Amniotic epithelial cell (primary cell): ENCODE data around the gene IL37.
A peak's percentile ranks its signal among the peaks of the same experiment; 100 is the strongest.

Experiments used
- DNase-seq: peaks from one replicate; pipeline ENCODE4 v3.0.0-alpha.2; 2010; ENCODE audit warnings: low read depth

The IL37 gene, protein sequence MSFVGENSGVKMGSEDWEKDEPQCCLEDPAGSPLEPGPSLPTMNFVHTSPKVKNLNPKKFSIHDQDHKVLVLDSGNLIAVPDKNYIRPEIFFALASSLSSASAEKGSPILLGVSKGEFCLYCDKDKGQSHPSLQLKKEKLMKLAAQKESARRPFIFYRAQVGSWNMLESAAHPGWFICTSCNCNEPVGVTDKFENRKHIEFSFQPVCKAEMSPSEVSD

DNA sequence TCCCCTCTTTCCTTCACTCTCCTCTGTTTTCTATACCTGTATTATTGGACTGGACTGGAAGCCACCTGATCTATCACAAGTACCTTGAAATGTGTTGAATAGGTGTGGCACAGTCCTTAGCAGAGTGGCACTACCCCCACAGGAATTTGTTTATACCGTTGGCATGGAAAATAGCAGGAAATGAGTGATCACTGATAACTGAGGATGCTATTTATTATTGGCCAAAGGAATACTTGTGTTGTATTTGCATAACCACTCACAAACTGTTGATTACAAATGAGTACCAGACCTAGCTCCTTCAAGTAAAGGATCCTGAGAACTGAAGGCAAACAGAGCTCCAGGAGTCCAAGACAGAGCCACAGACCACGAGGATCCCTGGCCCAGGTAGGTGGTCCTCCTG, at the start of gene IL37:
Gene IL37 (plus strand): TSS at position 301 of the 400 bp plus-strand sequence. CDS start 1,848 bp downstream, outside the sequence.
- DNase-seq: no peak

DNA sequence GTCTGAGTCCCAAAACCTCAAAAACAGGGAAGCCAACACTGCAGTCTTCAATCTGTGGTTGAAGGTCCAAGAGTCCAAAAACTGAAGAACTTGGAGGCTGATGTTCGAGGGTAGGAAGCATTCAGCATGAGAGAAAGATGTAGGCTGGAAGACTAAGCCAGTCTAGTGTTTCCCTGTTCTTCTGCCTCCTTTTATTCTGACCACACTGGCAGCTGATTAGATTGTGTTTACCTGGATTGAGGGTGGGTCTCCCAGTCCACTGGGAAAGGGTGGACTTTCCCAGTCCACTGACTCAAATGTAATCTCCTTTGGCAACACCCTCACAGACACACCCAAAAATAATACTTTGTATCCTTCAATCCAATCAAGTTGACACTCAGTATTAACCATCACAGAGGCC, 46.9 kb upstream of the IL37 start:
- no peak for DNase-seq

DNA sequence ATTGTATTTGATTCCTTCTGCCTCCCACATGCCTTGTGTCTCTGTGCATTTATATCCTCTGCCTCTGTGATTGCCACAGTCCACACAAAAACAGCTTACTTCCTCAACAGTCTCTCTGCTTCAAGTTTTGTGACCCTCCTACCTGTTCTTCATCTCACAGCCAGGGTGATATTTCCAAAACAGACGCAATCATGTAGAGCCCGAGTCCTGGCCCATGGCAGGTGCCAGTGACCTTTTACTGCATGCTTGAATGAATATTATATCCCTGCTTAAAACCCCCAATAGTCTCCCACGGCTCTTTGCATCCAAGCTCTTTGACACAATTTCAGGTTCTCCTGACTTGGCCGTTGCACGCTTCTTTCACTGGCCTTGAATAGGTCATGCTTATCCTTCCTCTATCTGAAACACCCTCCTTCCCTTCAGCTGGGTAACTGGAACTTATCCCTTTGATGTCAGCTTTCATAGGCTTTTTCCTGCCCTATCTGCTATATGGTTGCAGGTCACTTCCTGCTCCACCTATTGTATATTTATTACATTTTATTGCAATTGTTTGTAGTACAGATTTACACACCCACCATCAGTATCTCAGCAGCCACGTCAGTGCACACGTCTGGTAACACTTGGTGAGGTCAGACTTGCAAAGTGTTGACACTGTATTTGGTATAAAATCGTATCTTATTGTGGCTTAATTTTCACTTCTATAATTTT, 44.7 kb upstream of the IL37 start:
- no peak for DNase-seq

DNA sequence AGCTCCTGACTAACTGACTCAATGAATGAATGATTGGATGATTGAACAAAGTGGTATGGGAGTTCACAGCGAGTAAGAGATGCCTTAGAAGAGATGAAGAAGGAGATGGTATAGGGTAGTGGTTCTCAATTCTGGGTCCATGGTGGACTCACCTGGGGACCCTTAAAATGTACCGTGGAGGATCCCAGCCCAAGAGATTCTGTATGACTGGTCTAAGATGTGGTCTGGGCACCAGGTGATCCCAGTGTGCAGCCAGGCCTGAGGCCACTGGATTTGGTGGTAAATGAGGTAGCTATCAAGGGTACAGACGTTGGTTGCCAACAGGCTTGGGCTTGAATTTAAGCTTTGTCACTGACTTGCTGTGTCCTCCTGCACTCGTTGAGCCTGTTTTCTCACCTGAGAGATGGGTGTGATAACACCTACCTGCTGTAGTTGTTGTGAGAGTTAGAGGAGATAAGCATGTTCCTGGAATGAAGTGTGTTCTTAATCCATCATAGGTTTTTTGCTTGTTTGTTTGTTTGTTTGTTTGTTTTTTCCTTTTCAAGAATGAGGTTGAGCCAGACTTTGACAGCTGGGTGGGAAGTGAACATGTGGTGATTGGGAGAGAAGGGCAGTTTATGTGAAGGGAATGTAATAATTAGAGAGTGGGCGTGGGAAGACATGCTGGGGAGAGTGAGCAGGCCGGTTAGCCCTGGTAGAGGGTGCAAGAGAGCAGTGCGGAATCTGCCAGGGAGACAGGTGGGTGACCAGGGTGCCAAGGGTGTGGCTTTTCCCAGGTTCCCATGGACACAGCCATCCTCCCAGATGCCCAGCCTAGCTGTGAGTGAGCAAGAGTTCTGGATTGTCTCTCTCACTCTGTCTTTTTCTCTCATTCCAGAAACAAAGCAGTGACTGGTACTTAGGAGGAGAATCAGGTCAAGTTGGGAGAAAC, 43.0 kb upstream of the IL37 start:
- DNase-seq: no peak

DNA sequence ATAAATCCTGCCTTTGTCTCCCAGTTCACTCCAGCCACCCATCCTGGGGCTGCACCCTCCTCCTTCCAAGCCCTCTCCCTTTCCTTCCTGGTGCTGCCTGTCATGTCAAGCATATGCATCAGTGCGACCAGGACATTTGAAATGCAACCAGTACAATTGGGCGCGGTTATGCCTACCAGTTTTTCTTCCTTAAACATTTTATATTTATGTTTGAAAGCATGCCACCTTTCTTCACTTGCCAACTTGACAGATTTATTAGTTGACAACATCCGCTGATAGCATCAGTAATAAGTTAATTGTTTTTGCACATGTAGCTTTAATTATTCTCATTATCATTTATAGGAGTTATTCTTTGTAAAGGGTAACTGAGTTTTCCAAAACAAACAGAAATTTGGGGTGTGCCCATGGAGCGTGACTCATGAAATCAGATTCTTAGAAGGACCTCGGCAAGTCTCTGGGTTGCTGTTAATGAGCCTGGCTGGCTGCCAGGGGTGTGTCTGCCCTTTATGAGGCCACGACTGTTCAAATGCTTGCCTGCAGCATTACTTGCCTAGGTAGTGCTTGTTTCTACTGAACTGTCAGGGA, 41.6 kb upstream of the IL37 start:
- peak; percentile 20 for DNase-seq

DNA sequence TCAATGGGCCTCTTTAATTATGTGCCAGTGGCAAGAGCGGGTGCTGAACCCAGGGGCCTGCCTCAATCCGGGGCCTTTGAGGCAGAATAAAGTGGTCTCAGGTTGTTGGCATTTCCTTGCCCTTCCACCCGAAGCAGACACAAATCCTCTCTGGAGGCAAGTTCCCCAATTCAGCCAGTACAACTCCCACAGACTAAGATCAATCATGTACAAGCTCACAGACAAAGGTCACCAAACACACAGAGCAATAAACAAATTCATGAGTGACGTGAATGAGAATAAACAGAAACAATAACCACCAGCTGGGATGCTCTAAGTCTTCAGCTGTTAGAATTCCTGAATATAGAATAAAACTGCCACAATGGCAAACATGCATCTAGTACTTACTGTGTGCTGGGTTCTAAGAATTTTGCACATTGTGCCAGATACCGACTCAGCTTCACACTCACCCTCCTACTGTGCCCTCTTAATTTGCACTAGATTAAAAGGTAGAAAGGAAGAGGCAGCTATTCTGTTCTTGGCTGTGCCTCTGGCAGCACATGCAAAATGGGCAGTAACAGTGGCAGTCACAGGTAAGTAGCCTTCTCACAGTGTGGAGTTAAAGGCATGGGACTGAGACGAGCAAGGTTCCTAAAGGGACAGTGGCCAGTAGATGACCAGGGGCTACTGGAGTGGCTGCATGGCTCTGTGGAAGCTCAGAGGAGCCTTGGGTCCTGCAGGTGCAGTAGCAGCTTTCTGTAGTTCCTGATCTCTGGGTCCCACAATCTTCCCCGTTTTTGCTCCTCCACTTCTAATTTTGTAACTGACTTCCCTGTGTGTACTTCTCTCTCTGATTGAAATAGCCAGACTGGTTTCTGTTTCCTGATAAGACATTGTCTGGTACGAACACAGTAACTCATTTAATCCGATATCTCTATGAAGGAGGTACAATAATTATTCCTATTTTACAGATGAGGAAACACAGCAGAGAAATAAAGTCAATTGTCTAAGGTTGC, 39.8 kb upstream of the IL37 start:
- no peak for DNase-seq

DNA sequence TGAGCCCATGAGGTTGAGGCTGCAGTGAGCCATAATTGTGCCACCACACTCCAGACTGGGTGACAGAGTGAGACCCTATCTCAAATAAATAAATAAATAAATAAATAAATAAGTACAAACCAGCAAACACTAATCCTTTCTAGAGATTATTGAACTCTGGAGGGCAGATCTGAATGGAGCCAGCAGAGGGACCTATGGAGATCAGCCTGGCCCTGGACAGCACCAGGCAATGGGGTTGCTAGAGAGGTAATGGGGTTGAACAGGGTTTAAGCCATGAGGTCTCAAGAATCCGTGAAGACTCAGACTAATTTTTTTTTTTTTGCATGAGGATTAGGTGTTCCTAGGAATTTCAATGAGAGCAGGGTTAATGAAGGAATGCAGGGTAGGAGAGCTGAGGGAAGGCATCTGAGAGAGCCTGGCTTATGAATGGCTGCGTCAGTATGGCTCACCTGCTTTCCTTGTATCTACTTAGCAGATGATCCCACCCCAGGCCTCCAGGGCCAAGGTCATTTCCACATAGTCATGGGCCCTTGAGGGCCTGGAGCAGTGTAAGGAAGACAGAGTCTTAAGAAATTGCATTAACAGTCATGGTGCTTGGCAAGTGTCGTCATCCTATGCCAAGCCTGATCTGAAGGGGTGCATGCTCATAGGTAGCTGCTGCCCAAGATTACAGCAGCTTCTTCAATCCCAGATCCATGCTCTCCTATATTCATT, 34.6 kb upstream of the IL37 start:
- peak; percentile 3 for DNase-seq

DNA sequence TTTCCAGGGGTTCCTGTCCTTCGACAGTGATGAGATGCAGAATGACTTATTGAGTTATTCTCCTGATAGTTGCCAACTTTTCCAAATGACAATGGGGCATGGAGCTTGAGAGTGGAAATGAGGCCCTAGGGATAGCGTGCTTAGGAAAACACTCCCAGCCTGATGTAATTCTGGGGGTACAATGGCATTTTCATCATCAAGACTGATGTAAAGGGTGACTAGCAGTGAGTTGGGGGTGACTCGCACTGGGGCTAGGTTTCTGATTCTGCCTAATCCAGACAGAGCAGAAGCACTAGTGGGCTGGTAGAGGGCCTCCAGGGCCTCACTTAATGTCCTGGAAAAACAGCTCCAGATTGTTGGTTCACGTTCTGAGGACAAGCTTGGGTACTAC, 34.0 kb upstream of the IL37 start:
- DNase-seq: no peak

DNA sequence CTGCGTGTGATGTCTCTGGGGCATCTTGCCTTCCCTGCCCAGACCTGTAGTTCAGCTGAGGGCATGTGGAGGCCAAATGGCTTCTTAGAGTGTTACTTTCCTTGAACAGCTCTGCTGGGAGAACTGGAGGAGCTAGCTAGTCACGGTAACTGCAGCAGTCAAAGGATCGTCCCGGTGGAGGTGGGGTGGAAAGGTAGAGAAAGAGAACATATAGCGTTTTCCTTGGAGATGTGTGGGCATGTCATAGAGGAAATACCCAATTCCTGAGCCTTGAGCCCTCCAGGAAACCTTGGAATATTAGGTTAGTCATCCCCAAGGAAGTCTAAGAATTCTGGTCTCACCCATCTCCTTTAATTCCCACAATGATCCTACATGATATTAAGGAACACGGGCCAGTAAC, 33.5 kb upstream of the IL37 start:
- DNase-seq: peak; percentile 28

DNA sequence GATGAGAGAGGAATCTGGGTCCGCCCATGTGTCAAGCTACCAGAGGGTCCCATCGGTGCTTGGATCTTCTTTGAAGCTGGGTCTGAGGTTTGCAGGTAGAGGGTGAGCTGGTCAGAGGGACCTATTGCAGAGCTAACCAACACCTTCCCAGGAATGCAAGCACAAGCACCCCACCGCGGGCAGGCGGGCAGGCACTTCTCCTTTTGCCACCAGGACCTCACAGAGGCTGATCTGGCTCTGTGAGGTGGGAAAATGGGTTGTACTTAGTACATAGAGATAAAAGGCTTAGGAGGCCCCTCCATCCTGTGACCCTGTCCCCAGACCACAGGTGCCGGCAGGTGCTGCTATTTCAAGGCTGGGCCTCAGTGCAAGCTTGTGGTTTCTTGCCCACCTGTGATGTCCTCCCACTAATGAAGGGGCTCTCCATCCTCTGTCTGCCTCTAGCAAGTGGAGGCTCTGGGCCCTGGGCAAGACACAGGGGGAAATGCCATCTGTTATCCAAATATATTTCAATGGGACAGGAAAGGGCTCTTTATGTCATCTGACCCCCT, 31.4 kb upstream of the IL37 start:
- DNase-seq: no peak

DNA sequence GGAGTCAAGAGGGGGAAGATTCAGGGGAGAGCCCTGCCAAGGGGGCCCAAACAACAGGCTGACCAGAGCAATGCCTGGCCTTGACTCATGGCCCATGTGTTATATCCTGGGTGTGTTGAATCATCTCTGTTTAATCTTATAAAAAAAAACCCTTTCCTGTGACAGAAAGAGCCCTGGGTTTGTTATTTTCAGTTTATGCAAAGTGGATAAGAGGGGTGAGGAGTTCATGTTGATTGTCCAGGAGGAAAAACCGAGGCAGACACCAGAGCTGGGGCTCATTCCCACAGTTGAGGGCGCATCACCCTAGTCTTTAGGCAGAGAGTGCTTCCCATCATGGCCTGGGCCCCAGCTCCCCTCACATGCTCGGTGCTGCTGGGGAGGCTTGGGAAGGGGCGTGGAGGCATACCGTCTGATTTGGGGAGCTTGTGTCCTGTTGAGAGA, 30.9 kb upstream of the IL37 start:
- peak; percentile 87 for DNase-seq

DNA sequence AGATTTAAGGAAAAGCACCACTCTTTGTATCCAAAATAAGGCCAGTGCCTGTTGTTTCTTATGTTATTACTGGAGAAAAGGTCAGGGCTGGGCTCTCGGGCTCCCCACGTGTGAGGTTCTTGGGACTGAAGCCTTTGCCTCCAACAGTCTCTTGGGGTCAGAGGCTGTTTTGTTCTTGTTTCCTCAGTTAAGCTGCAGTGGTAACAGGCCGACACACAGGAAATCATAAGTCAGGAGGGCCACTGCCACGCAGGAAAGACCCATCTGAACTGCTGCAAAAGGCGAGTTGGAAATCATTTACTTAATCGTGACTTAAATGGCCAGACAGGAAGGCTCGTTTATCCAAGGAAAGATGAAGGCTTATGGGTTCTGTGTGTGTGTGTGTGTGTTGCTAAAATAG, 30.3 kb upstream of the IL37 start:
- DNase-seq: peak; percentile 21

DNA sequence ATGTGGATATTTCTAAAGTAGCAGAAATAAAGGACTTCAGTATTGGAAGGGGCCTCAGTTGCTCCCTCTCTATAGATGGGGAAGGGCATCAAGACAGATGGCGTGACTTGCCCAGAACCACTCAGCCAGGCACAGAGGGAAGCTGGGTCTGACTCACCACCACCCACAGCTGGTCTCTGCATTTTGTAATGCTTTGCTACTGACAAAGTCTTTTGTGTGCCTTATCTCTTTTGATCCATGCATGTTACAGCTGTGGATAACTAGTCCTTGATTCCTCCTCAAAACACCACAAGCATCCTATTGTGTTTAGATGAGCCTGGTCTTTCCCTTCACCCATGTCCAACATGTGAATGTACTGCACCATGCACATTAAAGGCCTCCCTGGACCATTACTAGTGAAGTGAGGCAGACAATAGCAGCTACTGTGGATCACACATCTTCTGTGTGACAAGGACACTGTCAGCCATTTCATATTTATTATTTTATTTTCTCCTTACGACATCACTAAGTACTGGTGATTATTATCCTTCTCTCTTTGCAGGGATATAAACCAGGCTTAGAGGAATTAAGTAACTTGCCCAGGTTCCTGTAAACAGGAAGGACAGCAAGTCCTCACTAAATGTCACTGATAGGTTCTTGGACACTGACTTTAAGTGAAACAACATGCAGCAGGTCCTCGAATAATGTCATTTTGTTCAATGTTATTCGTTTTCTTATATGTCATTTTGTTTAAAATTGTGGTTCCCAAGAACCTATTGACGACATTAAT, 29.6 kb upstream of the IL37 start:
- peak; percentile 95 for DNase-seq

DNA sequence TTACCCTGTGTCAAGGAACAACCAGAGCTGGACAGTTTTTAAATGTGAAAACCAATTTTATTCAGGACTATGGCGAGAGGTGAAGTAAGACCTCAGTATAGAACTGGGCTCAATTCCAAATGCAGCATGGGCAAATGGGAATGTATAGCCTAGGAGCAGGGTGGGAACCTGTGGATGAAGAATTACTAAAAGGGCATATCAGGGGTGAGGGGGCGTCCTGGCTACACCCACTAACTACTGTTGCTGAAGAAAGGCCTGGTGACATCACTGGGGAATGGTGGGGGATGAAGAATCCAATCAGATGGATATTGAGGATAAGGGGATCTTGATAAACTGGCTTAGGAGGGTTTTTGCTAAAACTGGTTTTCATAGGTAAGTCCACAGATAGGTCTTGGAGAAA, 27.3 kb upstream of the IL37 start:
- no peak for DNase-seq

DNA sequence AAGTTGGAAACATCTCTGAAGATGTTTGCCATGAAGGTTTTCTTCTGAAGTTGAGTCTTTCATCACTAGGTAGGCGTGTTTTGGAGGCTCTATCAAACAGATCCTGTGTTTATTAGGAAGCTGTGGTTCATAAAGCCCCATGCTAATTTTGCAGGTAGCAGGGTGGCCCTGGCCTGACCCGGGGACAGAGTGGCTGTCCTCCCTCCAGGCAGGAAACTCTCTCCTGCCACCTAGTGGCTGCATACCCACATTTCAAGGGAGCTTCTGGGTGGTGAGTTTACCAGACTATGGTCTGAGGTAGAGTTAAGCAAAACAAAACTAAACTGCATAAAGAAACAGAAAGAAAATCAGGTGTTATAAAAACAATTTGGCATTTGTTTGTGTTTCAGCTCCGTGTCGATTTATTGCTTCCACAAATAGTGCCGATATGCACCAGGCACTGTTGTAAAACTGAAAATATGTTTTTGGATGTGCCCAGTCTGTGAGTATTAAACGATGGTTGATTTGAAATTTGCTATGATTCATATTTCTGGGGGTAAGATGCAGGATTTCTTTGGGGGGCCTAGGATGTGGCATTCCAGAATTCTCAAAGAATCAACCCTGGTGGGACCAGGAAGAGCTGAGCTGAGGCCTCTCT, 26.0 kb upstream of the IL37 start:
- no peak for DNase-seq

DNA sequence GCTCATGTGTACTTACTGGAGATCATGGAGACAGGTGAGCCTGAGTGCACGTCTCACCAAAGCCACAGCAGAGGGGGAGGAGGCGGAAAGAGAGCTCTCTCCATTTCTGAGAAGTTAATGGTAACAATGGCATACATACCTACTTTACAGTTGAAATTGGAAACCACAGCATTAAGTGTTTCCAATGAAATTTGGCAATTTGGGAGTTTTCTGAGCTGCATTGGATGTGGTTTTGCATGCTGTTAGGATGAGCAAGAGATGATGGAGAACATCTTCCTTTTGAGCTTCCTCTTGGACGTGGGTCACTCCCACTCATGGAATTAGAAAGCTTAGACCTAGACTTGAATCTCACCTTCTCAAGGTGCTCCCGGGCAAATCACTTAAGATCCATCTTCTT, 25.5 kb upstream of the IL37 start:
- no peak for DNase-seq

DNA sequence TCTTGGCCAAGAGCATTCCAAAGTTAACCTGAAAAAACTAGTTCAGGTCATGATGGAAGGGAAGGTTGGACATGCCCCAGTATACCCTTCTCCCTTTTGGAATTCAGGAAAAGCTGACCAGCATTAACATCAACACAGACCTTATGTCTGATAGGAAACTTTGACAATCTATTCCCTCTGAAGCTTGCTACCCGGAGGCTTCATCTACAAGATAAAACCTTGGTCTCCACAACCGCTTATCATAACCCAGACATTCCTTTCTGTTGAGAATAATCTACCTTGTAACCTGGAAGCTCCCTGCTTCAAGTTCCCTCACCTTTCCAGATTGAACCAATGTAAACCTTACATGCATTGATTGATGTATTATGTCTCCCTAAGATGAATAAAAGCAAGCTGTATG, 24.7 kb upstream of the IL37 start:
- no peak for DNase-seq

DNA sequence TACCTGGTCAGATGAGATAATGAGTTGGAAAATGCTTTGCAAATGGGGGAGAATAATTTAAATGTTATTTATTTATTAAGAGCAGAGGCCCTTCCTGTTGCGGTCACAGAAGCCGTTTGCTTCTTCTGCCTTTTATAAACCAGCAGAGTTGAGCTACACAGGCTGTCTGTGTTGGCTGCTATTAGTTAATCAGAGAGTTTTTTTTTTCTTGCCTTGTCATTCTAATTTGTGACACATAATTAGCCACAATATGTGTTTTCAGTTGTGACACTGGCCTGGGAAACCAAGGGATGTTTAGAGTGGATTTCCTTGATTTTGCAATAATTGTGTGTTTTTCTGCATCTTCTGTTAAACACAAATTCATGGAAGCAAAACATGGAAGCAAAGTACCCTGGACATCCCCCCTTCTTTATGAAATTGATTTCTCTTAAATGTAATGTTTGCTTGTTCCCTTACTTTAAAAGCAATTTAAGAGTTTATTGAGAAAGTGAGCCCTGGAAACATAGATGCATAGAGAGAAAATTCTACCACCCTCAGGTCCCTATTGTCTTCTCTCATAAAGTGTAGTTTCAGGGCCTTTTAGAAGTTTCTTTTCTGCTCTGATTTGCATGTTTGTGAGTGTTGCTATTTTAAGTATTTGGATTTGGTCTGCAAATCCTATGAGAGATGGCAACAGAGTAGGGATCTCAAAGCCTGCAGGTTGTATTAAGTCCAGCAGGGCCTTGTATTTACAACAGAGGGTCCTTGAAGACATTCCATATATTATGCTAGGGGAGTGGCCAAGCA, 22.8 kb upstream of the IL37 start:
- DNase-seq: no peak
